ENCODE measurements around the gene FAM151B.

- no peak for TF ChIP-seq RNF2 (IDR thresholded peaks at IDR 0.05)
- TF ChIP-seq TSC22D4 (tag; IDR thresholded peaks at IDR 0.05): no peak
- no peak for TF ChIP-seq SIN3A (IDR thresholded peaks at IDR 0.05; ENCODE audit: borderline replicate concordance in 2 of 2, control insufficient read depth in 1 of 2, low read depth in 2 of 2, low read length in 2 of 2)
- no peak for TF ChIP-seq CREB1 (IDR thresholded peaks at IDR 0.05)
- TF ChIP-seq CREB1 (CRISPR knock-in tag; IDR thresholded peaks at IDR 0.05): no peak
- no peak for TF ChIP-seq HMG20B (CRISPR knock-in tag; IDR thresholded peaks at IDR 0.05)
- no peak for TF ChIP-seq KLF16 (IDR thresholded peaks at IDR 0.05)
- no peak for TF ChIP-seq NFIC (IDR thresholded peaks at IDR 0.05)
- no peak for TF ChIP-seq FOXK1 (CRISPR knock-in tag; IDR thresholded peaks at IDR 0.05; ENCODE audit: borderline replicate concordance)
- no peak for TF ChIP-seq EP300 (IDR thresholded peaks at IDR 0.05; ENCODE audit: low read length)
- no peak for TF ChIP-seq MAZ (CRISPR knock-in tag; conservative IDR thresholded peaks at IDR 0.05 in 1 of 2, IDR thresholded peaks at IDR 0.05 in 1 of 2)
- TF ChIP-seq MAX (CRISPR knock-in tag; IDR thresholded peaks at IDR 0.05): no peak
Observed at GRCh38 chr5:80482578-80482977, 5.3 kb upstream of the FAM151B start.
